DND-41 (cell line): ENCODE measurements around the gene GIGYF1.

Experiments used
- EZH2 ChIP-seq: IDR thresholded peaks from 3 replicates; pipeline ENCODE4 v1.6.1; 2012; ENCODE audit warnings: borderline replicate concordance, low read depth, mild to moderate bottlenecking, moderate library complexity, low read length, inconsistent platforms; ENCODE audit not compliant: severe bottlenecking
- TF ChIP-seq, protein P1 (sequence below): IDR thresholded peaks from 2 replicates; pipeline ENCODE4 v1.5.1; 2012; ENCODE audit warnings: borderline replicate concordance, low read length, moderate library complexity, mild to moderate bottlenecking; ENCODE audit not compliant: poor library complexity, severe bottlenecking; ENCODE audit errors: extremely low read depth

GRCh38 chr7:100696123-100696521 lies 2.1 kb upstream of the GIGYF1 start:
- TF ChIP-seq, protein P1, sequence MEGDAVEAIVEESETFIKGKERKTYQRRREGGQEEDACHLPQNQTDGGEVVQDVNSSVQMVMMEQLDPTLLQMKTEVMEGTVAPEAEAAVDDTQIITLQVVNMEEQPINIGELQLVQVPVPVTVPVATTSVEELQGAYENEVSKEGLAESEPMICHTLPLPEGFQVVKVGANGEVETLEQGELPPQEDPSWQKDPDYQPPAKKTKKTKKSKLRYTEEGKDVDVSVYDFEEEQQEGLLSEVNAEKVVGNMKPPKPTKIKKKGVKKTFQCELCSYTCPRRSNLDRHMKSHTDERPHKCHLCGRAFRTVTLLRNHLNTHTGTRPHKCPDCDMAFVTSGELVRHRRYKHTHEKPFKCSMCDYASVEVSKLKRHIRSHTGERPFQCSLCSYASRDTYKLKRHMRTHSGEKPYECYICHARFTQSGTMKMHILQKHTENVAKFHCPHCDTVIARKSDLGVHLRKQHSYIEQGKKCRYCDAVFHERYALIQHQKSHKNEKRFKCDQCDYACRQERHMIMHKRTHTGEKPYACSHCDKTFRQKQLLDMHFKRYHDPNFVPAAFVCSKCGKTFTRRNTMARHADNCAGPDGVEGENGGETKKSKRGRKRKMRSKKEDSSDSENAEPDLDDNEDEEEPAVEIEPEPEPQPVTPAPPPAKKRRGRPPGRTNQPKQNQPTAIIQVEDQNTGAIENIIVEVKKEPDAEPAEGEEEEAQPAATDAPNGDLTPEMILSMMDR = no peak
- TF ChIP-seq EZH2 = no peak
